Ishikawa (cell line): Measurements from ENCODE around the gene IFNE.

Source experiments
- CEBPB ChIP-seq: IDR thresholded peaks from 2 replicates; pipeline ENCODE4 v1.6.1; 2012
- CREB1 ChIP-seq: IDR thresholded peaks from 2 replicates; pipeline ENCODE4 v1.6.1; 2012; ENCODE audit warnings: low read depth
- EGR1 ChIP-seq: IDR thresholded peaks from 2 replicates; pipeline ENCODE4 v1.6.1; 2012
- EP300 ChIP-seq: IDR thresholded peaks from 2 replicates; pipeline ENCODE4 v1.6.1; 2012; ENCODE audit warnings: borderline replicate concordance
- FOXM1 ChIP-seq: IDR thresholded peaks from 2 replicates; pipeline ENCODE4 v1.6.1; 2012; ENCODE audit warnings: low read depth, borderline replicate concordance
- NFIC ChIP-seq: IDR thresholded peaks from 2 replicates; pipeline ENCODE4 v1.6.1; 2012
- RAD21 ChIP-seq: IDR thresholded peaks from 2 replicates; pipeline ENCODE4 v1.6.1; 2012; ENCODE audit warnings: low read depth
- TAF1 ChIP-seq: IDR thresholded peaks from 2 replicates; pipeline ENCODE4 v1.6.1; 2012; ENCODE audit warnings: low read depth, mild to moderate bottlenecking
- TCF12 ChIP-seq: IDR thresholded peaks from 2 replicates; pipeline ENCODE4 v1.6.1; 2012; ENCODE audit warnings: low read depth
- TEAD4 ChIP-seq: IDR thresholded peaks from 2 replicates; pipeline ENCODE4 v1.6.1; 2012
- YY1 ChIP-seq: IDR thresholded peaks from 2 replicates; pipeline ENCODE4 v1.6.1; 2012; ENCODE audit warnings: low read depth
- ZBTB7A ChIP-seq: IDR thresholded peaks from 2 replicates; pipeline ENCODE4 v1.6.1; 2012; ENCODE audit warnings: low read depth
- TF ChIP-seq, protein P1 (sequence below): IDR thresholded peaks from 2 replicates; pipeline ENCODE4 v1.6.1; 2012
- TF ChIP-seq, protein P2 (sequence below): IDR thresholded peaks from 2 replicates; pipeline ENCODE4 v1.6.1; 2012; ENCODE audit warnings: low read depth, mild to moderate bottlenecking
- TF ChIP-seq, protein P3 (sequence below): IDR thresholded peaks from 2 replicates; pipeline ENCODE4 v1.6.1; 2012

Gene IFNE

DNA sequence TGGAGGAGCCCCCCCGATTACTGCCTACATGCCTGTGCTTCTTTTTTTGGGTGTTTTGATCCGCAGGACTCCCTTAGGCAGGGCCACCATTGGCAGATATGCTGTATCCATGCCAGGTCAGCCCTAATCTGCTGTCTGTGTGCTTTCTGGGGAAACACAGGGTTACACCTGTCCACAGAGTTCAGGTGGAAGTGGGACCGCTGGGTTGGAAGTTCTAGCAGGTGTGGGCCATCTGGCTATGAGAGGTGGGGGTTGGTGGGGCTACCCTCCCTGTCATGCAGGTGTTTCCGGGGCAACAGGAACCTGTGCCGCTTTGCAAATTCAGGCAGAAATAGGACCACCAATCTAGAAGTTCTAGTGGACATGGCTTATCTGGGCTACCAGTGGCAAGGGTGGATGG lies 17.0 kb downstream of the IFNE start:
- TF ChIP-seq EGR1 (no peak), YY1 (no peak), RAD21 (no peak), CEBPB (no peak), CREB1 (no peak), ZBTB7A (no peak)
- TF ChIP-seq, protein P1, sequence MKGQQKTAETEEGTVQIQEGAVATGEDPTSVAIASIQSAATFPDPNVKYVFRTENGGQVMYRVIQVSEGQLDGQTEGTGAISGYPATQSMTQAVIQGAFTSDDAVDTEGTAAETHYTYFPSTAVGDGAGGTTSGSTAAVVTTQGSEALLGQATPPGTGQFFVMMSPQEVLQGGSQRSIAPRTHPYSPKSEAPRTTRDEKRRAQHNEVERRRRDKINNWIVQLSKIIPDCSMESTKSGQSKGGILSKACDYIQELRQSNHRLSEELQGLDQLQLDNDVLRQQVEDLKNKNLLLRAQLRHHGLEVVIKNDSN = no peak
- TF ChIP-seq, protein P2, sequence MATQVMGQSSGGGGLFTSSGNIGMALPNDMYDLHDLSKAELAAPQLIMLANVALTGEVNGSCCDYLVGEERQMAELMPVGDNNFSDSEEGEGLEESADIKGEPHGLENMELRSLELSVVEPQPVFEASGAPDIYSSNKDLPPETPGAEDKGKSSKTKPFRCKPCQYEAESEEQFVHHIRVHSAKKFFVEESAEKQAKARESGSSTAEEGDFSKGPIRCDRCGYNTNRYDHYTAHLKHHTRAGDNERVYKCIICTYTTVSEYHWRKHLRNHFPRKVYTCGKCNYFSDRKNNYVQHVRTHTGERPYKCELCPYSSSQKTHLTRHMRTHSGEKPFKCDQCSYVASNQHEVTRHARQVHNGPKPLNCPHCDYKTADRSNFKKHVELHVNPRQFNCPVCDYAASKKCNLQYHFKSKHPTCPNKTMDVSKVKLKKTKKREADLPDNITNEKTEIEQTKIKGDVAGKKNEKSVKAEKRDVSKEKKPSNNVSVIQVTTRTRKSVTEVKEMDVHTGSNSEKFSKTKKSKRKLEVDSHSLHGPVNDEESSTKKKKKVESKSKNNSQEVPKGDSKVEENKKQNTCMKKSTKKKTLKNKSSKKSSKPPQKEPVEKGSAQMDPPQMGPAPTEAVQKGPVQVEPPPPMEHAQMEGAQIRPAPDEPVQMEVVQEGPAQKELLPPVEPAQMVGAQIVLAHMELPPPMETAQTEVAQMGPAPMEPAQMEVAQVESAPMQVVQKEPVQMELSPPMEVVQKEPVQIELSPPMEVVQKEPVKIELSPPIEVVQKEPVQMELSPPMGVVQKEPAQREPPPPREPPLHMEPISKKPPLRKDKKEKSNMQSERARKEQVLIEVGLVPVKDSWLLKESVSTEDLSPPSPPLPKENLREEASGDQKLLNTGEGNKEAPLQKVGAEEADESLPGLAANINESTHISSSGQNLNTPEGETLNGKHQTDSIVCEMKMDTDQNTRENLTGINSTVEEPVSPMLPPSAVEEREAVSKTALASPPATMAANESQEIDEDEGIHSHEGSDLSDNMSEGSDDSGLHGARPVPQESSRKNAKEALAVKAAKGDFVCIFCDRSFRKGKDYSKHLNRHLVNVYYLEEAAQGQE = no peak

DNA sequence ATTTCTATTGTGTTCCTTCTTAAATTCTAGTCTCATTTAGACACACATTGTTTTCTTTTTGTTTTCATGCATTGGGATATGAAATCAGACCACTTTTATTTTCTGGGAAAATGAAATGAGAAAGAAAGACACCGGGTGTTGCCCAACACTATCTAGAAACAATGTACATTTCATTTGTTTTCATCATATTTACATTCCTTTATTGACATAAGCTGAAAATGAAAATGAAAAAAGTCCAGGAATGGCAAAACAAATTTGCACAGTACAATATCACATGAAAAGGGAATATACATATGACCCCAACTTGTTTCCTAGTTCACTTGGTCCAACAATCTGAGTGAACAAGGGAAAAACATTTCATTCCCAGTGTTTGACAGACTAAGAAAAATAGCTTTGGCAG lies 20.7 kb downstream of the IFNE start:
- no peak for TF ChIP-seq TAF1
- TF ChIP-seq RAD21 = no peak
- no peak for TF ChIP-seq YY1
- TF ChIP-seq CREB1 = no peak
- TF ChIP-seq TCF12 = no peak

DNA sequence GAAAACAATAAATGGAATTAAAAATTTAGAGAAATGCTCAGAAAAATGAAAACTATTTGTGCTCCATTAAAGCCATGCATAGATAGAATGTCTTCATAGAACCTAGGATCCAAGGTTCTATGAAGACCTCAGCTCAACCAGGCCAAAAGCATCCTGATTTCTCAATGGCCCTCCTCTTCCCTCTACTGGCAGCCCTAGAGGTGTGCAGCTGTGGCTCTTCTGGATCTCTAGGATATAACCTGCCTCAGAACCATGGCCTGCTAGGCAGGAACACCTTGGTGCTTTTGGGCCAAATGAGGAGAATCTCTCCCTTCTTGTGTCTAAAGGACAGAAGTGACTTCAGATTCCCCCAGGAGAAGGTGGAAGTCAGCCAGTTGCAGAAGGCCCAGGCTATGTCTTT lies 26.8 kb downstream of the IFNE start:
- TF ChIP-seq YY1 (no peak), RAD21 (peak; percentile 70)

DNA sequence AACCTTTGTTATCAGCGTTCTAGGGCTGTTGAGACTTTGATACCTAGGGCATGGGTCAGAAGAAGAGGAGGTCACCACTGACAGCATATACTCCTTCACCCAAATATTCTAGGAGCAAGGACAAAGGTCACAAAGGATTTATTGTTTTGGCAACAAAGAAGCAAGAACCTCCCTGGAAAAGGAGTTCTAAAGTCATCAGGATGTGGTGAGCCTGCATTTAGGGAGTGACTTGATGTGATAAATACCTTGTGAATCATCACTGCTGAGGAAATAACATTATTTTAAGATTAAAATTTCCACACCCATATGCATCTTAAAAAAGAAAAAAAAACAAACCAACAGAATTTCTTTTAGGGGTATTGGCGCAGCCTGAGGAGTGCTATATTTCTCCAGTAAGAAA lies 28.0 kb downstream of the IFNE start:
- no peak for TF ChIP-seq TAF1
- TF ChIP-seq CREB1 = no peak
- TF ChIP-seq, protein P2 = no peak
- TF ChIP-seq TCF12 = no peak
- TF ChIP-seq EP300 = no peak
- TF ChIP-seq CEBPB = no peak
- TF ChIP-seq YY1 = no peak
- TF ChIP-seq, protein P3, sequence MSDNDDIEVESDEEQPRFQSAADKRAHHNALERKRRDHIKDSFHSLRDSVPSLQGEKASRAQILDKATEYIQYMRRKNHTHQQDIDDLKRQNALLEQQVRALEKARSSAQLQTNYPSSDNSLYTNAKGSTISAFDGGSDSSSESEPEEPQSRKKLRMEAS = no peak
- no peak for TF ChIP-seq FOXM1
- TF ChIP-seq TEAD4 = no peak
- no peak for TF ChIP-seq EGR1

DNA sequence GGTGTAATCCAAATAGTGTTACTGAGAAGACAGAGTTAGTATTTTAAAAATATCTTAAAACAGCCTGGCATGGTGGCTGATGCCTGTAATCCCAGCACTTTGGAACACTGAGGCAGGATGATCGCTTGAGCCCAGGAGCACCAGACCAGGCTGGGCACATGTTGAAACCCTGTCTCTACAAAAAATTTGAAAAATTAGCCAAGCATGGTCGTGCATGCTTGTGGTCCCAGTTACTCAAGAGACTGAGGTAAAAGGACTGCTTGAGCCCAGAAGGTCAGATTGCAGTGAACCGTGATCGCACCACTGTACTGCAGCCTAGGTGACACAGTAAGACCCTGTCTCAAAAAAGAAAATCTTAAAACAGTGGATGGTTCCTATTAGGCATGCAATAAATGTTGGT lies 29.4 kb downstream of the IFNE start:
- TF ChIP-seq EGR1 = no peak
- TF ChIP-seq EP300 = no peak
- TF ChIP-seq NFIC = no peak
- no peak for TF ChIP-seq FOXM1
- TF ChIP-seq RAD21 = no peak
- TF ChIP-seq, protein P1 = no peak
- no peak for TF ChIP-seq CEBPB
- no peak for TF ChIP-seq TAF1
- no peak for TF ChIP-seq ZBTB7A
- no peak for TF ChIP-seq TEAD4
- TF ChIP-seq YY1 = no peak
- TF ChIP-seq, protein P2 = no peak
- TF ChIP-seq, protein P3 = no peak
- no peak for TF ChIP-seq TCF12
- TF ChIP-seq CREB1 = no peak
